GM12892 (cell line): Measurements from ENCODE around the gene MYH16.

Experiments
- POLR2A ChIP-seq: IDR thresholded peaks from 2 replicates; pipeline ENCODE4 v1.6.1; 2011; ENCODE audit warnings: low read depth, low read length, control low read depth
- POLR2AphosphoS5 ChIP-seq: IDR thresholded peaks from 2 replicates; pipeline ENCODE4 v1.6.1; 2011; ENCODE audit warnings: low read depth, low read length, control low read depth

GRCh38 chr7:99261646-99262045 is 11.0 kb upstream of the MYH16 start:
- TF ChIP-seq POLR2A (no peak), POLR2AphosphoS5 (no peak)
